Activated CD4-positive, CD25-positive, alpha-beta regulatory T cell (primary cell): ENCODE measurements around the gene MED22.
"Not testable (repeated sequence)": the region's sequence is repeated elsewhere in the genome, so short reads cannot be mapped to it uniquely, and the experiment has no call there.

Source experiments
- DNase-seq, 4 experiments: peaks; one replicate each; lab custom pipeline; 2025; lab: John Stamatoyannopoulos, UW

MED22 gene

DNA sequence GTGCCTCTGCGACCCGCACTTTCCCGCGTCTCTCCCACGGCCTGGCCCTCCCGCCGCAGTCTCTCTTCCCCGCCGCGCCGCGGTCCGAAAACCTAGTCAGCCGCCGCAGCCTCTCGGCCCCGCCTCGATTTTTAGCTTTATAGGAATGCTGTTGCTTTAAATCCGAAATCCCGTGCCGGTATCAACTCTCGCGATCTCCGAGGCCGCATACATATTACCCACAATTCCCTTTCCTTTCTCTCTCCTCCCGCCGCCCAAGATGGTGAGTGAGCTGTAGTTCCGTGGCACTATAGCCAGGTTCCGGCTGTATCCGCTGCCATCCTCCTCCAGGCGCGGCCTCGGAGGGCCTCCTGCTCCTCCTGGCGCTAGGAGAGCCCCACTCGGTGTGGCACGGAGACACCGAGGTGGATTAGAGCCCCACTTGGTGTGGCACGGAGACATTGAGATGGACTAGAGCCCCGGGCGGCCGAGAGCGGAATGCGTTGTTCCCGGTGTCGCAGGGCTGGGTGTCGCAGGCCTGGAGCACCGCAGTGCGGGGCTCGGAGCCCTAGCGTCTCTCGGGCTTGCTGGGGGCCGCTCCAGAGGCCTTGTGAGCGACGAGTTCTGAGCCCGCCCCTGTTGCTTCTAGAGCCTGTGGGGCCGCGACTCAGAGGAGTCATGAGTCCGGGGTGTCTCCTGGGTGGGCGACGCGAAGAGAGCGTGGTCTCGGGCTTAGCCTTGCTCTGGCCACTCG lies at the start of gene MED22, which contains the start of gene RPL7A:
MED22 (minus strand) TSS at position 147 of the 733 bp plus-strand sequence. CDS start 1,469 bp downstream, outside the sequence.
RPL7A (plus strand) TSS at position 234 of the 733 bp plus-strand sequence; CDS start at position 260, 26 bp downstream.
- peak; percentile 74 to 84 (median 79) for DNase-seq

DNA sequence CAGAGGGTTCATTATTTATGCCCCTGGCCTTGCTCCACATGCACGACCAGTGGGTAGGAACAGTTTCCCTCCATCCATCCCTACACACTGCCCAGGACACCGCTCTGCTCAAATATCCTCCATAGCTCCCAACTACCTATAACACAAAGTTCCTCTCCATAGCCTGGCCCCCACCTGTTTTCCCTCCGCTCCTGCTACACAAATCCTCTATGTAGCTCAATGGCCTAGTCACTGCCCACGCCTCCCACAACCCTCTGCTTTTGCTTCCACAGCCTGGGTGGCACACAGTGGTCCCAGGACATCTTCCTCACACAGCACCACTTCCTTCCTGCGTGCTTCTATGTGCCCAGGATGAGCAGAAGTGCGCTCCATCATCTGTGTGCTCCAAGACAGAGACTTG lies 49.4 kb upstream of the MED22 start:
- no peak for DNase-seq

DNA sequence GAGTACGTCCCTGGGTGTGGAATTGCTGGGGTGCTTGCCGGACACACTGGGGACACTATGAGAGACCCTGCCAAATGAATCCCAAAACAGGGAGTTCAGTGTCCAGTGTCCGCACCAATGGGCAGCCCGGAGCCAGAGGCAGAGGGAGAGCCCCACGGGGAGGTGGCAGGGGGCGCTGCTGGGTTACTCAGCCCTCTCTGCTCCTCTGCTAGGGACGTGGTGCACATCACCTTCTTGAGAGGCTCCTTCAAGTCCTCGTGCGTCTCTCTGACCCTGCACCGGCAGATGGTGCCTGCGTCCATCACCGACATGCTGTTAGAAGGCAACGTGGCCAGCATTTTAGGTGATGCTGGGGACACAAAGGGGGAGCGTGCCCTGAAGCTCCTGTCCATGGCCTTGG lies 49.0 kb upstream of the MED22 start:
- no peak for DNase-seq

DNA sequence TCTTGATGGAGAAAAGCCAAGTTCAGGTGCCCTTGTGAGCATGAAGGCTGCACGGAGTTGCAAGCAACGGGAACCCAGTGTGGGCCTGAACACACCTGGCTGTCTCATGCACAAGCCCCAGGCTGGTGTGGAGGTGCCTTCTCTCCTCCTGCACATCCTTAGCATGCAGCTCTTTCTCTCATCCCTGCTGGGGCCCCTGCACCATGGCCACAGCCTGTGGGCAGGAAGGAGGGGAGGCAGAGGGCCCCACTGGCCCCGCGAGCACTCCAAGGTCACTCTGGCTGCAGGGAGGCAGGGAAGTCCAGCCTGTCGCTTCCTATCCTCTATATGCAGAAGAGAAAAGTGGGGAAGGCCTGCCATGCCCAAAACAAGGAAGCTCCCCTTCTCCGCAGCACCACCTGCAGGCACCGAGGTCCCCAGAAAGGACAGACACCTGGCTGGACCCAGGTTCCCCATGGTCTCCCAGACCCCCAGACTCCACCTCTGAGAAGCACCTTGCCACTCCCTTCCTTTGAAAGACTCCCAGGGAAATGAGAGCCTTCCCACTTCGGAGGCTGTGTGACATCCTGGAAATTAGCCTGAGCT lies 46.8 kb upstream of the MED22 start:
- DNase-seq = no peak

DNA sequence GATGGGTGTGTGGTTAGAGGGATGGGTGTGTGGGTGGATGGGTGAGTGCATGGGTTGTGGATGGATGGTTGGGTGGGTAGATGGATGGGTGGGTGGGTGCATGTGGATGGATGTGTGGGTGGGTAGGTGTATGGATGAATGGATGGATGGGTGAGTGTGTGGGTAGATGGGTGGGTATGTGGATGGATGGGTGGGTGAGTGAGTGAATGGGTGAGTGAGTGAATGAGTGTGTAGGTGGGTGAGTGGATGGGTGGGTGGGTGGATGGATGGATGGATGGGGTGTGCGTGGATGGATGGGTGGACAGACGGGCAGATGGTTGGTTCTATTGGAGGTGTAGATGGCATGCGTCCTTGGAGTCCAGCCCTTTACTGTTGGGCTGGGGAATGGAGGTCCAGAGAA lies 45.5 kb upstream of the MED22 start:
- no peak for DNase-seq

DNA sequence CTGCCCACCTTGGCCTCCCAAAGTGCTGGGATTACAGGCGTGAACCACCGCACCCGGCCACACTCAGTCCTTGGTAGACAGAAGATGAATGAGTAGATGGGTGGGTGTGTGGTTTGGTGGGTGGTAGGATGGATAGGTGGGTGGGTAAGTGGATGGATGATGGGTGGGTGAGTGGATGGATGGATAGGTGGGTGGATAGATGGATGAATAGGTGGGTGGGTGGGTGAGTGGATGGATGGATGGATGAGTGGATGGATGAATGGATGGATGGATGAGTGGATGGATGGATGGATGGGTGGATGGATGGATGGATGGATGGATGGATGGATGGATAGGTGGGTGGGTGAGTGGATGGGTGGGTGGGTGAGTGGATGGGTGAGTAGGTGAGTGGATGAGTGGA lies 44.4 kb upstream of the MED22 start:
- not testable (repeated sequence) for DNase-seq

DNA sequence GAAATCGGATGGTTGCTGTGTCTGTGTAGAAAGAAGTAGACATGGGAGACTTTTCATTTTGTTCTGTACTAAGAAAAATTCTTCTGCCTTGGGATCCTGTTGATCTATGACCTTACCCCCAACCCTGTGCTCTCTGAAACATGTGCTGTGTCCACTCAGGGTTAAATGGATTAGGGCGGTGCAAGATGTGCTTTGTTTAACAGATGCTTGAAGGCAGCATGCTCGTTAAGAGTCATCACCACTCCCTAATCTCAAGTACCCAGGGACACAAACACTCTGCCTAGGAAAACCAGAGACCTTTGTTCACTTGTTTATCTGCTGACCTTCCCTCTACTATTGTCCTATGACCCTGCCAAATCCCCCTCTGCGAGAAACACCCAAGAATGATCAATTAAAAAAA lies 43.5 kb upstream of the MED22 start:
- not testable (repeated sequence) for DNase-seq

DNA sequence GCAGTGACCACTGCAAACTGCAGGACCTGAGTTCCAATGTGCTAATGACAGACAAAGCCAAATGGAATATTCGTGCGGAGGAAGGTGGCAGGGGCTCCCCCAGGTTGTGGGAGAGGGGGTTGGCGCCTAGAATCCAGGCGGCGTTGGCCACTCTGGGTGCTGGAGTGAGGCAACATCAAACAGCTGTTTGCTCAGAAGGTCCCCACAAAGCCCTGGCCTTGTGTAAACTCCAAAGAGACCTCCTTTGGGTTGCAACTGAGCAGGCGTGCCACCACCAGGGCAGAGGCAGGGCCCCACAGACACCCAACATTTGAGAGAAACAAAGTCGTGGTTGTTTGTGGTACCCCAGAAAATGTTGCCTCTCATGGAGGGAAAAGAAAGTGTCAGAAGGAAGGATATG lies 42.8 kb upstream of the MED22 start:
- DNase-seq = no peak

DNA sequence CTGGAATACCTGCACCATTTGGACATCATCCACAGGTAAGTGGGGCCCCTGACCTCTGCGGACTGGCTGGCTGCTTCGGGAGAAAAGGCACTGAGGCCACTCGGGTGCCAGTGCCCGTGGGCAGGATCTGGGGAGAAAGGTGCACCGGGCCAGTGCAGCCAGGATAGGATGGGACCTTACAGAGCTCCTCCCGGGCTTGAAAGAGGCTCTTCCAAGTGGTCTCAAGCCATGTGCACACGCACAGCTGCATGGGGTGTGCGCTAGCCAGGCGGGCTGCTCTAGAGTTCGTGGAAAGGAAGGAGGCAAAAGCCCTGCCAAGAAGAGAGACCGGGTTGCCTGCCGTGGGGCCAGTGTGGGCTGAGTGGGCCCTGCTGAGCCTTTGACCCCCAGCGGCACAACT lies 41.6 kb upstream of the MED22 start:
- no peak for DNase-seq

DNA sequence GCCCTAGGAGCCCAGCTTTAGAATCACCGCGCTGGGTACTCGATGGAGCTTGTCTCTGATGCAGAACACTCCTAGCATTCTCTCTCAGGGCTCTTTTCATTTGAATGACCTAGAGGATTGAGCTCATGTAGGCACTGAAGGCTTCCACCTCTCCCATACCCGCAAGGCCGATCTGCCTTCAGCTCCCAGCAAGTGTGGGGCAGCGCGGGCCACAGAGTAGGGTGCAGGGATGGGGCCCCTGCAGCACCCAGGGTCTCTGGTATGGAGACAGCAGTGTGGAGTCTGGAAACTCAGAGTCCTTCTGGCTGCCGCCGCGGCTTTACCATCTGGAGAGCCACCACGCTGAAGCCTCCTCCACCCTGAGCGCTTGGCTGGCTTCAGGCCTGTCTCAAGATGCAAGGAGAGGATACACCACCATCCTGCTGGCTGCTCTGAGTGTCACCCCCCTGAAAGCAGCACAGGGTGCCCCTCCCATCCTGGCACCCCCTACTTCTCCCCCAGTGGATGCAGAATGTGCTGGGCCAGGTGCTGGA lies 41.2 kb upstream of the MED22 start:
- DNase-seq = no peak

DNA sequence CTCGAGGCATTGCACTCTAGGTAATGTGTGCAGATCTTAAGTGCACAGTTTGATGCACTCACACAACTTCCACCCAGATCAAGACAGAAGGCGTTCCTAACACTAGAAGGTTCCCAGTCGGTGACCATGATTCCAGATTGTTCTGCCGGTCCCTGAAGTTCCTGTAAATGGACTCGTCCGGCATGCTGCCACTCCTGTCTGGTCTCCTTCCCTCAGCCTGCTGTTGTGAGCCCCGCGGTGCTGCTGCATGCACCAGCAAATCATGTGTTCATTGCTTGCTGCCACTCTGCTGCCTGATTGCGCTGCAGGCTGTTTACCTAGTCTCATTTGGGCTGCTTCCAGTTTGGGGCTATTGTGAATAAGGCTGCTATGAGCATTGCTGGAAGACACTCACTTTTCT lies 39.7 kb upstream of the MED22 start:
- no peak for DNase-seq

DNA sequence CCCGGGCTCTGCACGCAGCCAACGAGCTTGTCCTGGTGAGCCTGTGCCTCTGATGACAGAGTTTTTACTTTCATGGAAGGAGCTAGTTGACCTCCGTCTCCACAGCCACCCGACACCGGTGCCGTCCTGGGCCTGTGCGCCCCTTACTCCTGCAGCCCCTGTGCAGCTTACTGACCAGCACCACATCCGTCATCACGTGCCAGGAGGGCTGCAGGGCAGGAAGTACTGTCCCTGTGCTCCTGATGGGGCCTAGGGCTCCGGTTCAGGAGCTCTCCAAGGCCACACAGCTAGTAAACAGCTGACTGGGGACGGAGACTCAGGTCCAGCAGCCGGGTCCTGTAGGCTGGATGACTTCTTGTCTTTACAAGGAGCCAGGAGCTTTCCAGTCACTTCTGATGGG lies 38.4 kb upstream of the MED22 start:
- no peak for DNase-seq

DNA sequence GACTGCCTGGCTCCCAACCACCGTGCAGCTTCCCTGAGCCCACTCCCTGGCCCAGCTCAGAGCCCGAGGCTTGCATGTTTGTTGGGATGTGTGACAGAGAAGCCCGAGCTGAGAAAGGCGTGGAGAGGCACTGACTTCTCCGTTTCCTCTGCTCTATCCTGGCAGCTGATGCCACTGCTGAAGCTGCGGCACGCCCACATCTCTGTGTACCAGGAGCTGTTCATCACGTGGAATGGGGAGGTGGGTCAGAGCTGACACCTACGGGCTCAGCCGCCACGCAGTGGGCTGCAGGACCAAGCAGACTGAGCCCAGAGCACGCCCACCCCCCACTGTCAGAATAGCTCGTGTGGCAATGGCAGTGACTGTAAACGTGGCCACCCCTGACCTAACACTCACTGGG lies 37.5 kb upstream of the MED22 start:
- DNase-seq = no peak

DNA sequence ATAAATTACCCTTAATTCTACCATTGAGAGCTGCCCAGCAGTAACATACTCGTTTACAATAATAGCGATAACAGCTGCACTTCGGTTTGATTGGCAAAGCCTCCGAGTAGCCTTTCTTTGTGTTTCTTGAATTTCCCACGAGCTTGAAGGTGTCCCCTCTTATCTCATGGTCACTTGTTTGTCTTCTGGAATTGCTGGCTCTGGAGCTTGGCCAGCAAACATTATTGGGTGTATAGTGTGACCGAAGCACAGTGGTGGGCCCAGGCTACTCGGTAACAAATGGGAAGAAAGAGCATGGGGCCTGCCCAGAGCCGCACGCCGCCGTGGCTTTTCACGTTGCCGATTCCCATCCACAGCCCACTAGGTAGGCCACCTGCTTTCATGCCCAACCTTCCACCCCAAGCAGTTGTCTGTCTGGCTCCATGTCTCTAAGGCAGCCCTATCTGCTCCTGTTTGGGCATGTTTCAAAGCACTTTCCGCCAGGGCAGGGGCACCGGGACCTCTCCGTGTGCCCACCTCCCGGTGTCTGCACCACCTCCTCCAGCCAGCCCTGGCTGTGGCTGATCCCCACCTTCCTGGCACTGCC lies 36.9 kb upstream of the MED22 start:
- DNase-seq = no peak

DNA sequence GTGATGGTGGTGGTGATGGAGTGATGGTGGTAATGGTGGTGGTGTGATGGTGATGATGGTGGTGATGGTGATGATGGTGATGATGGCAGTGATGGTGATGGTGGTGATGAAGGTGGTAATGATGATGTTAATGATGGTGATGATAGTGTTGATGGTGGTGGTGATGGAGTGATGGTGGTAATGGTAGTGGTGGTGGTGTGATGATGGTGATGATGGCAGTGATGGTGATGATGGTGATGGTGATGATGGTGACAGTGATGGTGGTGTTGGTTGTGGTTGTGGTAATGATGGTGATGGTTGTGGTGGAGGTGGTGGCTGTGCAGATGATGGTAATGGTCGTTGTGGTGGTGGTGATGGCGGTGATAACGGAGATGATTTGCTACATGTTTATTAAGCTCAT lies 35.5 kb upstream of the MED22 start:
- DNase-seq = no peak

DNA sequence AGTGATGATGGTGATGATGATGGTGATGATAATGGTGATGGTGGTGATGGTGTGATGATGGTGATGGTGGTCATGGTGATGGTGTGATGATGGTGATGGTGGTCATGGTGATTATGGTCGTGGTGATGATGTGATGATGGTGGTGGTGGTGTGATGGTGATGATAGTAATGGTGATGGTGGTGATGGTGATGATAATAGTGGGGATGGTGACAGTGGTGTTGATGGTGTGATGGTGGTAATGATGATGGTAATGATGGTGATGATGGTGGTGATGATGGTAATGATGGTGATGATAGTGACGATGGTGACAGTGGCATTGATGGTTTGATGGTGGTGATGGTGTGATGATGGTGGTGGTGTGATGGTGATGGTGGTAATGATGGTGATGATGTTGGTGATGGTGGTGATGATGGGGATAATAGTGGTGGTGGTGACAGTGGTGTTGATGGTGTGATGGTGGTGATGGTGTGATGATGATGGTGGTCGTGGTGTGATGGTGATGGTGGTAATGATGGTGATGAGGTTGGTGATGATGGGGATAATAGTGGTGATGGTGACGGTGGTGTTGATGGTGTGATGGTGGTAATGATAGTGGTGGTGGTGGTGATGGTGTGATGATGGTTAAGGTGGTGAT lies 34.7 kb upstream of the MED22 start:
- DNase-seq = no peak

DNA sequence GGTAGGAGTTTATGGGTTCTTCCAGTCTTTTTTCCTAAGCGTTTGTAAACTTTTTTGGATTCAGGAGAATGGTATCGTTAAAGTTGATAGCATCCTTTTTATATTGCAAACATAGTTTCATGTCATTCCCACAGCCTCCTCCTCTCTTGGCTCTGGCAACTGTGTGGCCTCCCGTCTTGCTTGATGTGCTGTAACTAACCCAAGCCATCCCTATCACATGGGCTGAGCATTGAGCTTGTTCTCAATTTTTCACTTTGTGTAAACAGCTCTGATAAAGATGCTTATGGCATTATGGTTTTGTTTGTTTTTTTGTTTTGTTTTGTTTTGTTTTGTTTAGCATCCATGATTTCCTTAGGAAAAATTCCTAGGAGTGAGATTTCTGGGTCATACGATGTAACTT lies 32.8 kb upstream of the MED22 start:
- DNase-seq = no peak

DNA sequence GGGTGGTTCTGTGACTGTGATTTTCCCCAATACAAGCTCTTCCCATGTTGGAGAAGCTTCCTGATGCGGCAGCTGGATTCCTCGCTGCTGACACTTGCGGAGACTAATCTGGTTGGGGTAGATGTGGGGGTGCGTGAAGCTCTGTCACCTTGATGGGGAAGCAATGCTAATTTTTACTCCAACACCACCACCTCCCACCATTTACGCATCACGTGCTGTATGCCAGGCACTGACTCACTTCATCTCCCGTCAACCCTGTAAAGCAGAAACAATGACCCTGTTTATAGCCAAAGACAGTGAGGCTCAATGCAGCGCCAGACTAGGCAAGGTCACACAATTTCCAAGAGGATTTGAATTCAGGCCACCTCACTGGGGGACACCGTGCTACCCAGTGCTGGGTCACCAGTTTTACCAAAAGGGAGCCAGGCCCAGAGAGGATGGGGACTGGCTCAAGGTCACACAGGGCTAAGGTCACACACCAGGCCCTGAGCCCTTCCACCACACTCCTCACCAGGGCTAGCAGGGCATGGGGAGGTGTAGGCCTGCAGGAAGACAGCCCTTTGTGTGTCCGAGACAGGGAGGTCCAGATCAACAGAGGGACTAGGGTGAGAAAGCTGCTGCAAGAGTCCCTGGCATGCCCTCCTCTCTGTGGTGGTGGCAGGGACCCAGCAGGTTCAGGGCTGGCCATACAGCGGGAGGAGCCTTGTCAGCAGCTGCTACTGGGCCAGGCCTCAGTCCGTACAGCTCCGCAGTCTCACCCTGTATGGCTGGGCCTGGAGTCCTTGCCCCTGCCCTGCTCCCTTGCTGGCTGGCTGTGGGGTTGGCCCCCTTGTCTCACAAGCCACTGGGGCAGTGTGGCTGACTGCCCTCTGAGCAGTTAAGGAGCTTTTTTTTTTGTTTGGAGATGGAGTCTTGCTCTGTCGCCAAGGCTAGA lies 31.5 kb upstream of the MED22 start:
- no peak for DNase-seq

DNA sequence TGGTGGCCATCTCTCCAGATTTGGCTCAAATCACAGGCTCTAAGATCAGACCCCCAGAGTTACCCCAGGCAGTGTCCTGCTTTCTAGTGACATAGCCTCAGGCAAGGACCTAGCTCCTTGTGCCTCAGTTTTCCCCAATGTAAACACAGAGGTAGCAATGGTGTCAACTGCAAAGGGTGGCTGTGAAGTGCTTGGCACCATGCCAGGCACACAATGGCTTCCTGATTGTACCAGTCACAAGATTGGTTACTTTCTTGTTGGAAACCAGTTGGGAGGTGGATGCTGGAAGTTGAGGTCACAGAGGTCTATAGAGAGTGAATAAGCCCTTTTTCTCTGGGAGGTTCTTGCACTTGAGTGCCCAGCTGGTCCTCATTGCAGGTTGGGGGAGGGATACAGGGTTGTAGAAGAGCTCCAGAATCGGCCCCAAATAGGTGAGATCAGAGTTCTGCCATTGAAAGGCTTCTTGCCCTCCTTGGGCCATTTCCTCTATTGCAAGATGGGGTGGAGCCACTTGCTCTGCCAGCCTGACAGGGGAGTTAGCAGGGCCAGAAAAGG lies 30.6 kb upstream of the MED22 start:
- DNase-seq = no peak

DNA sequence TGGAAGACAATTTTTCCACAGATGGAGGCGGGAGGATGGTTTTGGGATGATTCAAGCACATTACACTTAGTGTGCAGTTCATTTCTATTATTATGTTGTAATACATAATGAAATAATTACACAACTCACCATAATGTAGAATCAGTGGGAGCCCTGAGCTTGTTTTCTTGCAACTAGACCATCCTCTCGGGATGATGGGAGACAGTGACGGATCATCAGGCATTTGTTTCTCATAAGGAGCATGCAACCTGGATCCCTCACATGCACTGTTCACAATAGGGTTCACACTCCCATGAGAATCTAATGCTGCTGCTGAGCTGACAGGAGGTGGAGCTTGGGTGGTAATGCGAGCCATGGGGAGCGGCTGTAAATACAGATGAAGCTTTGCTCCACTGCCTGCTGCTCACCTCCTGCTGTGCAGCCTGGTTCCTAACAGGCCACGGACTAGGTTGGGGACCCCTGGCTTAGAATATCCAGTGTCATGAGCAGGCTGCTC lies 29.8 kb upstream of the MED22 start:
- DNase-seq = no peak

DNA sequence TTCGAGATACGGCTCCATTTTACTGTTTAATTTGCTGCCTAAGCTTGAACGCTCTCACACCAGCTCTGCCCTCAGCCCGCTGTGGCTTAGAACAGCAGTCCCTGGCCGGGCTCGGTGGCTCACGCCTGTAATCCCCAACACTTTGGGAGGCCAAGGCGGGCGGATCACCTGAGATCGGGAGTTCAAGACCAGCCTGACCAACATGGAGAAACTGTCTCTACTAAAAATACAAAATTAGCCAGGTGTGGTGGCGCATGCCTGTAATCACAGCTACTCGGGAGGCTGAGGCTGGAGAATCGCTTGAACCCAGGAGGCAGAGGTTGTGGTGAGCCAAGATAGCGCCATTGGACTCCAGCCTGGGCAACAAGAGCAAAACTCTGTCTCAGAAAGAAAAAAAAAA lies 29.3 kb upstream of the MED22 start:
- DNase-seq = not testable (repeated sequence)
